Measurements from ENCODE around the gene C1QTNF2. TPM values are rescaled to one million over a fixed set of nuclear protein-coding genes. Genes with fewer than 3 reads are reported as not detected.
"Not testable (repeated sequence)": the region's sequence is repeated elsewhere in the genome, so short reads cannot be mapped to it uniquely, and the experiment has no call there.

C1QTNF2 gene
- total RNA-seq, 2 donors from 2014 or later = 0.64 to 1.0 TPM

- Histone ChIP-seq H3K9ac (ENCODE audit: low read depth in 2 of 2, low read length in 2 of 2) (no peak overlapping the region), H3K27me3 (no peaks in the 10 kb centered on the region), H3K27ac (no peak overlapping the region), H3K4me1 (no peaks in the 10 kb centered on the region), H3K9me3 (no peaks in the 10 kb centered on the region), H3K4me3 (no peak overlapping the region), H3K36me3 (no peaks in the 10 kb centered on the region)
- no peak for TF ChIP-seq CTCF (IDR thresholded peaks at IDR 0.05)
- DNase-seq = no peak
- intact Hi-C loops (cut with DNase I) = loop anchor here (5.0 kb wide), 1 partner anchor 325 kb away; no protein-coding TSS in a partner anchor
Measured at GRCh38 chr5:160347448-160347847, 23.0 kb downstream of the C1QTNF2 start.

DNA sequence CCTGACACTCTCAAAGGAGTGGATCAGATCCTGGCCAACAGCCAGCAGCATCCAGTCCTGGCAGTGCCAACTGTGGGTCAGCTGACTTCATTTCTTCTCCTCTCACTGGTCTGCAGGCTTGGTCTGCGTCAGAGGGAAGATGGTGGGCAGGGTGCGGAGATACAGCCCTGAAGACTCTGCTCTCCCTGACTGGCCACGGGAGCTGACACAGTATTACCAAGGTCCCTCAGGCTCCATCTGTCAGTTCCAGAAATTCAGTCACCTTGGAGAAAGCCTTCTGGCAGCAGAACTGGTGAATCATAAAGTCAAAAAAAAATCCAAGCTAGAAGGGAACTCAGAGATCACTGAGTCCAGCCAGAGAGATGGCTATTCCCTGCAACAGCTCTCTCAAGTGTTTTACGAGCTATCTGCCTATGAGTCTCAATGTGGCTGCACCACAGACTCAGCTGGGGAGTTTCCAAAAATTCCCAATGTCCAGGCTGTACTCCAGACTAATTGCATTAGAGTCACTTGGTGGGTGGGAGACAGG is 27.9 kb downstream of the C1QTNF2 start:
- intact Hi-C loops (cut with DNase I) = loop anchor here (5.0 kb wide), 1 partner anchor 90 kb away; no protein-coding TSS in a partner anchor
- Histone ChIP-seq H3K9me3 (no peaks in the 10 kb centered on the region), H3K27ac (no peak overlapping the region), H3K9ac (ENCODE audit: low read depth in 2 of 2, low read length in 2 of 2) (no peak overlapping the region), H3K4me1 (no peaks in the 10 kb centered on the region), H3K27me3 (no peaks in the 10 kb centered on the region), H3K4me3 (no peak overlapping the region), H3K36me3 (no peaks in the 10 kb centered on the region)
- DNase-seq = no peak
- TF ChIP-seq CTCF (IDR thresholded peaks at IDR 0.05) = no peak

- H3K27me3 ChIP-seq = no peaks in the 10 kb centered on the region
- no peaks in the 10 kb centered on the region for H3K4me1 ChIP-seq
- H3K36me3 ChIP-seq = no peaks in the 10 kb centered on the region
- no peak for TF ChIP-seq CTCF (IDR thresholded peaks at IDR 0.05)
- H3K9ac ChIP-seq (ENCODE audit: low read depth in 2 of 2, low read length in 2 of 2) = no peak overlapping the region
- DNase-seq = no peak
- H3K9me3 ChIP-seq = no peaks in the 10 kb centered on the region
- no peak overlapping the region for H3K4me3 ChIP-seq
- intact Hi-C loops (cut with DNase I) = loop anchor here (5.0 kb wide), 1 partner anchor 89 kb away; no protein-coding TSS in a partner anchor
- no peak overlapping the region for H3K27ac ChIP-seq
Measured at GRCh38 chr5:160341309-160341870, 29.0 kb downstream of the C1QTNF2 start.

DNA sequence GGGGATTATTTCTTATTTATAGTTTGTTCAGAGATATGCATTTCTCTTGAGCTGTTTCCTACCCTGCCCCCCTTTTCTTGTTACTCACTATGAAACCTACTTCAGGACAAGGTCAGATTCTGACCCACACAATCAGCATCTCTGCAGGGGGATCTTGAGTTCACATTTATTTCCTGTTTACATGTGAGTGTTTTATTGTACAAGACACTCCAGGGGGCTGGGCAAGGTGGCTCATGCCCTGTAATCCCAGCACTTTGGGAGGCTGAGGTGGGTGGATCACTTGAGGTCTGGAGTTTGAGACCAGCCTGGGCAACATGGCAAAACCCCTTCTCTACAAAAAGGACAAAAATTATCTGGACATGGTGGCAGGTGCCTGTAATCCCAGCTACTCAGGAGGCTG is 29.9 kb downstream of the C1QTNF2 start:
- not testable (repeated sequence) for H3K27me3 ChIP-seq; H3K4me1 ChIP-seq; H3K27ac ChIP-seq; H3K4me3 ChIP-seq; H3K36me3 ChIP-seq; H3K9me3 ChIP-seq; H3K9ac ChIP-seq (ENCODE audit: low read depth in 2 of 2, low read length in 2 of 2); DNase-seq
- intact Hi-C loops (cut with DNase I) = loop anchor here (5.0 kb wide), 1 partner anchor 88 kb away; no protein-coding TSS in a partner anchor

GRCh38 chr5:160339406-160340130 is 30.9 kb downstream of the C1QTNF2 start:
- DNase-seq = no peak
- TF ChIP-seq CTCF (IDR thresholded peaks at IDR 0.05) = no peak
- intact Hi-C loops (cut with DNase I) = loop anchor here (5.0 kb wide), 1 partner anchor 87 kb away; no protein-coding TSS in a partner anchor
- H3K27me3 ChIP-seq = no peaks in the 10 kb centered on the region
- H3K9me3 ChIP-seq = no peaks in the 10 kb centered on the region
- no peaks in the 10 kb centered on the region for H3K4me1 ChIP-seq
- H3K9ac ChIP-seq (ENCODE audit: low read depth in 2 of 2, low read length in 2 of 2) = no peak overlapping the region
- no peak overlapping the region for H3K4me3 ChIP-seq
- no peaks in the 10 kb centered on the region for H3K36me3 ChIP-seq
- H3K27ac ChIP-seq = no peak overlapping the region

GRCh38 chr5:160334716-160335115 is 35.7 kb downstream of the C1QTNF2 start:
- H3K4me1 ChIP-seq; H3K27me3 ChIP-seq; H3K9me3 ChIP-seq; intact Hi-C loops (cut with DNase I); H3K36me3 ChIP-seq; H3K4me3 ChIP-seq; H3K27ac ChIP-seq; H3K9ac ChIP-seq (ENCODE audit: low read depth in 2 of 2, low read length in 2 of 2); DNase-seq: not testable (repeated sequence)

Measured in colonic mucosa (tissue), 4 donors.